Left hindlimb (tissue), 1 donor: Measurements from ENCODE around the gene CLEC2A.

Source experiments
- DNase-seq: peaks from one replicate; pipeline ENCODE4 v3.0.0-alpha.2; 2018

Gene CLEC2A

GRCh38 chr12:9931245-9931644, 925 bp downstream of the CLEC2A start:
- DNase-seq = no peak

GRCh38 chr12:9928607-9929006, 3.6 kb downstream of the CLEC2A start:
- no peak for DNase-seq

- DNase-seq = no peak
Observed at GRCh38 chr12:9926876-9927275, 5.3 kb downstream of the CLEC2A start.

- no peak for DNase-seq
Observed at GRCh38 chr12:9925705-9926393, 6.3 kb downstream of the CLEC2A start.

GRCh38 chr12:9922429-9922828, 9.7 kb downstream of the CLEC2A start:
- no peak for DNase-seq

GRCh38 chr12:9920451-9920850, 11.7 kb downstream of the CLEC2A start:
- DNase-seq = no peak

- no peak for DNase-seq
Observed at GRCh38 chr12:9919443-9919842, 12.7 kb downstream of the CLEC2A start.

- DNase-seq = no peak
Observed at GRCh38 chr12:9911708-9912107, 20.5 kb downstream of the CLEC2A start.

GRCh38 chr12:9910716-9911421, 21.3 kb downstream of the CLEC2A start:
- DNase-seq = no peak

- no peak for DNase-seq
Observed at GRCh38 chr12:9909724-9910123, 22.4 kb downstream of the CLEC2A start.

GRCh38 chr12:9908350-9908749, 23.8 kb downstream of the CLEC2A start:
- no peak for DNase-seq

- no peak for DNase-seq
Observed at GRCh38 chr12:9907769-9908168, 24.4 kb downstream of the CLEC2A start.

- no peak for DNase-seq
Observed at GRCh38 chr12:9906873-9907272, 25.3 kb downstream of the CLEC2A start.

GRCh38 chr12:9902539-9903228, 29.5 kb downstream of the CLEC2A start:
- DNase-seq = no peak

- no peak for DNase-seq
Observed at GRCh38 chr12:9900930-9901329, 31.2 kb downstream of the CLEC2A start.

GRCh38 chr12:9899209-9899608, 33.0 kb downstream of the CLEC2A start:
- no peak for DNase-seq

GRCh38 chr12:9897535-9897934, 34.6 kb downstream of the CLEC2A start:
- DNase-seq = no peak

GRCh38 chr12:9895215-9895971, 36.8 kb downstream of the CLEC2A start:
- DNase-seq = no peak

- DNase-seq = no peak
Observed at GRCh38 chr12:9888665-9889273, 43.4 kb downstream of the CLEC2A start.

- DNase-seq = no peak
Observed at GRCh38 chr12:9883175-9883574, 49.0 kb downstream of the CLEC2A start.

- DNase-seq = no peak
Observed at GRCh38 chr12:9881988-9882387, 50.2 kb downstream of the CLEC2A start.

- DNase-seq = no peak
Observed at GRCh38 chr12:9881246-9881645, 50.9 kb downstream of the CLEC2A start, which contains the start of gene KLRF2. TSS of gene KLRF2 (plus strand) at chr12:9881489. CDS start at chr12:9881596, 107 bp downstream.
